HG02943 (cell line): Measurements from ENCODE around the gene DKK3.

ENCODE experiments used
- ATAC-seq: cut with Tn5 transposase; IDR thresholded peaks from one replicate; pipeline ENCODE4 v1.9.1; 2021; ENCODE audit warnings: mild to moderate bottlenecking, low read depth, moderate library complexity; ENCODE audit not compliant: unreplicated experiment

DKK3 gene

DNA sequence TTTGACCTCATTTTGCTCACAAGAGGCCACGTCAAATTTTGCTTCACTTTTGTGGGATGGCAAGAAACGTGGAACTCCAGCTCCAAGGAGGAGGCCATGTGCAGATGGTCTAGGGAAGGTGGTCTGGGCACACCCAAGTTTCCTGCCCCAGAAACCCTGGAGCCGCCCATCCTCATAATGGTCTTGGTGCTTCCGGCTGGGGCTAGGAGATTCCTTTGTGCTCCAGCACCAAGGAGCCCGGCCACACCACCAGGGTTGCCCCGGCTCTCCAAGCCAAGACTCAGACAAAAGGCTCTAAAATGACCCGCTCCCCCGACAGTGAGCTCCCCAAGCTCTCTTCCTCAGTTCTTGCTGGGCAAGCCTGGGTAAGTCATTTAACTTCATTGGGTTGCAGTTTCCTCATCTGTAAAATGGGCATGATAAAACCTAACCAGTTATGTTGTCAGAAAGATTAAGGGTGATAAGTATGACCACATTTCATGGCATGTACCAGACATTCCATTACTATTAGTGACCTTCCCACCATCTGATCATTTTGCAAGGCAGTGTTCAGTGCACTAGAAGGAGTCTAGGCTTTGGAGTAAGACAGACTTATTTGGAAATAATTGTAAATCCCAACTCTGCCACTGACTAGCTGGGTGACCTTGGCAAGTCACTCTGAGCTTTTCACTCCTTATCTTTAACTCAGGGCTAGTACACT, 23.3 kb downstream of the DKK3 start:
- ATAC-seq: no peak

- ATAC-seq: no peak
Measured at GRCh38 chr11:11984563-11984962, 23.9 kb downstream of the DKK3 start.

DNA sequence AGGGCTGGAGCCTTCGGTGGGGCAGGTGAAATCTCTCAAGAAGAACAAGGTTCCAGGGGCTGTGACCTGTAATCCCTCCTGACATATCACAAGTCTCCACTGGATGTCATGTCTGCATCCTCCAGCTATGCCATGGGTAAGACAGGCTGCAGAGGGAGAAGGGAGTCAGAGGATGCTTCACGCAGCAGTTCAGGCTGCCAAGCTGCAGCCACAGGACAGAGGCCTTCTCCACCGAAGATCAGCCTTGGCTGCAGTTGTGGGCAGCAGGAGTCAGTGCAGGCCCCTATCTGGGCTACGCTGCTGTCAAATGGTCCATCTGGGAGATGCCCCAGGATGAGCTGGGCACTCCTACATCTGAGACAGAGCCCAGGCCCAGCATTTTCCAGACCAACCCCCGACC, 25.0 kb downstream of the DKK3 start:
- no peak for ATAC-seq

DNA sequence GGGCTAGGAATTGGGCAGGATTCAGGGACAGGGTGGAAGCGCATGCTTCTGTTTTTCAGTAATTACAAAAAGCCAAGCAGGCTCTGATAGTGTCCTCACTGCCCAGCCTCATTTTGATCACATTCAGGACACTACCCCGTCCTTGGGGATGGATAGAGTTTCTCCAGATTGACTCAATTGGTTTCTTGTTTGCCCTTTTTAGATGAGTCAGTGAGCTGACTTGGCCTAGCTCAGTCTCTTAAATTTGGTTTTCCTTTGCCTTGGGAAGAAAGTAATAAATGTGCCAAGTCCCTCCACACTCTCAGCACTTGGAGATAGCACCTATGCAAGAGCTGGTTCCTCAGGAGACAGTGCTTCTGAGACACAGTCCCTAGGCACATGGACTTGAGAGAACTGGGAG, 25.5 kb downstream of the DKK3 start:
- ATAC-seq: no peak

GRCh38 chr11:11982461-11982860, 26.0 kb downstream of the DKK3 start:
- ATAC-seq: no peak

GRCh38 chr11:11981840-11982239, 26.6 kb downstream of the DKK3 start:
- no peak for ATAC-seq

- no peak for ATAC-seq
Measured at GRCh38 chr11:11981364-11981763, 27.1 kb downstream of the DKK3 start.

DNA sequence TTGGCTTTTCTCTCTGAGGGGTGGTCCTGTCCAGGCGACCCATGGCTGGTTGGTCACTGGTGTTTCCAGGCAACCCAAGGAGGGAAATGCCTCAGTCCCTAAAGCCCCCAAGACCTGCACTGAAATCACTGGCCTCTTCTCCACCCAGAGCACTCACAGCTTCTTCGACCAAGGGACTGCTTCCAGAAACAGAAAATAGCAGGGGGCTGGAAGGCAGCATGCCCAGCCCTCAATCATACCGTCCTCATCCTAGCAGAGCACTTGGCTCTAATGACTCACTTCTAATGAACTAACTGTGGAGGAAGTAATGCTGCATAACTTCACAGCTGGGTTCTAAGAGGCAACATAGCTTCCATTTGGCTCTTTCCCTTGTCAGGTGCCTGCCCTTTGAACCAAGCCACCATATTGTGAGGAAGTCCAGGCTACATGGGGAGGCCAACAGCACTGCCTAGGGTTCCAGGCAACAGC, 27.6 kb downstream of the DKK3 start:
- no peak for ATAC-seq

DNA sequence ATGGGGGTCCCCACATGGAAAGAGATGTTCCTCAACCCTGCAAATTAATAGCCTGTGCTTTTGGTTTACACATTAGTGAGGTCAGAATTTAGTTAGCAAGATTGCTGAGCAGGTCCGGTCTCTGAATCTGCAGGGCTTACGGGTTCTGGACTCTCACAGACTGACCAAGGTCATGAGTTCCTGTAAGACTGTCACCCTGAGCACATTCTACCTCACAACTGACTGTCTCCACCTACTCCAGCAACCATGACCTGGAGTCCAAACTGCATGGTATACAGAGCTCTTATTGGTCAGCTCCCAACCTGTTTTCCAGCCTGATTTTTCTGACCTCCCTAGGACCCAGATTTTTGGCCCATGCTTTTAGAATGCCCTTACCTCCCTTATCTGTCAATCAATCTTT, 28.2 kb downstream of the DKK3 start:
- no peak for ATAC-seq

- ATAC-seq: no peak
Measured at GRCh38 chr11:11979488-11980117, 28.8 kb downstream of the DKK3 start.

DNA sequence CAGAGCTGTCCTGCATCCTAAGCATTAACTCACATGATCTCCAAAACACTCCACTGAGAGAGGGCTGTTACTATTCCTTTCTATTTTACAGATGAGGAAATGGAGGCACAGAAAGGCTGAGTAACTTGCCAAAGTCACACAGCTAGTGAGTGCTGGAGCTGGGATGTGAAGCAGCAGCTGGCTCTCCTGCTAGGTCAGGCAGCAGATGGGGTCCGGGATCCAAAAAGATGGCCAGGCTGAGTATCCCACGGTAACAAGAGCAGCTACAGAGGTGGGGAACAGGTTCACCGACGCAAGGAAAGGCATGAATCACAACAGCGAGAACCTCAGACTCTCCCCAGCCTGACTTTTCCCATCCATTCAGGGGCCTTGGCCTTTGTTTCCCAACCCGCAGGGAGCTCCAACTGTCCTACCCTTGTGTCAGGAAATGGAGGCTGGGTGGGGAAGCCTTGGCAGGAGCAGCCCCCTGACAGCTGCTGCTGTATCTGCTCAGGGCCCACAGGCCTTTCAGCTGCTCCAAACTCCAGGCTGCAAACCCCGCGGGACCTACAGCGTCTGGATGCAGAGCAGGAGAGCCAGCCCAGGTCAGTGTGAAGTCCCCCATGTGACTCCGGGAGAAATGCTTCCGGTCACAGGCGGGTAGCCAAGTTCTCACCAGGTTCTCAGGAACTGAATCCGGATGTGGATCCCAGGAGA, 29.5 kb downstream of the DKK3 start:
- no peak for ATAC-seq

- no peak for ATAC-seq
Measured at GRCh38 chr11:11978098-11978637, 30.3 kb downstream of the DKK3 start.

- ATAC-seq: no peak
Measured at GRCh38 chr11:11977206-11977938, 31.1 kb downstream of the DKK3 start.

- ATAC-seq: no peak
Measured at GRCh38 chr11:11976481-11977127, 31.8 kb downstream of the DKK3 start.

- no peak for ATAC-seq
Measured at GRCh38 chr11:11975201-11976092, 33.0 kb downstream of the DKK3 start.

DNA sequence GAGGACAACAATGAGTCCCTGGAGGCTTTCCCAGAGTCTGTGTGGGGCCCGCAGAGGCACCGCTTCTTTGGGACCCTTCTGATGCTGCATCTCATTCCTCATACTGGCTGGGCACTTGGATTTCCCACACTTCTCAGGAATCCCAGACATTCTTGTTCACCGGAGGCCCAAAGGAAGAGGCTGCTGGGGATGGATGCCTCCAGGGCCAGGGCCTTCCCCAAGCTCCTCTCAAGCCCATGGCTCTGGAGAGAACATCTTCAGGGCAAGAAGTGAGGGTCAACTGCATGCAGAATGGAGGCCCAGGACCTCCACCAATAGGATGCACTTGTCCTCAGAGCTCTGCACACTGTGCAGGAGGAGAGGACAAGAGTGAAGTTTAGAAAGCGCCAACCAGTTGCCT, 34.6 kb downstream of the DKK3 start:
- ATAC-seq: no peak

DNA sequence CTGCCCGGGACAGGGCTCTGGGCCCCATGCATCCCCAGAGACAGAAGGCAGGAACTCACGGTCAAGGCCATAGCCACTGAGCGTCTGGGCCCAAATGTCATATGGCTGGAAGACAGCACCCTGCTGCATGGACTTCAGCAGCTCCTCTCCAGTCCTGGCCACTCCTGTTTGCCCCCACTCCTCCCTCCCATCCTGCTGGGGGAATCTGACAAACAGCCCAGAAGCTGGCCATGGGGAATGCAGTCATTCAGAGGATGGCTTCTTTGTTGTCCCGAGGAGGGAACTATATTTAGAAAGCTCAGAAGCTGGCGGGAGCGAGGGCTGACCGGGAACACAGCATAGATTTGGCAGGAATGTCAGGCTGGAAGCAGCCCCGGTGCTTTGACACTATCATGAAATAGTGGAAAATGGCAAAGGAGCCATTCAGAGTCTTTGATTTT, 35.0 kb downstream of the DKK3 start:
- no peak for ATAC-seq

GRCh38 chr11:11972730-11973341, 35.6 kb downstream of the DKK3 start:
- ATAC-seq: no peak
